ENCODE data around the gene STK38L.
A peak's percentile ranks its signal among the peaks of the same experiment; 100 is the strongest.

The STK38L gene

DNA sequence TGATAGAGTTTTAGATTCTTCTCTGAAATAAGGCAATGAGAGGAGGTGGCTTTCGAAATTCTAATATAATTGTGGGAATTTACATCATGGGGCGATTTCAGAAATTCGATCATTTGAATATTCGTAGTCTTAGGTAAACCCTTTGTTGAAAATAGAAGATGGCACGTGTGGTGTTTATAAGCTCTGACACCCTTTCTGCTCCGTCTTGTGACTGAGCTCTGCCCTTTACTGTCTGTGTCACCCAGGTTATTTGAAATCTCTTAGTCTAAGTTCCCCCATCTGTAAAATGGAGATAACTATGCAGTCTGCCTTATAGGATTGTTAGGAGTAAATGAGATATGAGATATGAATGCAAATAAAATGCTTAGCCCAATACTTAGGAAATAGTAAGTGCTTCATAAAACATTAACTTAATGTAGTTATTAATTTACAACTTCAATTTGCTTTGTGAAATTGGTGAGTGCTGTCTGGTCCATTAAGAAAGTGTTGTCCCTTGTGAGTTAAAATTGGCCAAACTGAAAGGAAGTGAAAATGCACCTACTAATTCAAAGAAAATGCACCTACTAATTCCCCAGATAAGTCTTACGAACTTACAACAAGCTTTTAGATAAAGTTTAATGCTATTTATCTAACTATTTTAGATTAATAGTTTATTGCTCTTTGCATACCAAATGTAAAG, 90.1 kb downstream of the STK38L start:
- Histone ChIP-seq H3K27ac (ENCODE audit: extremely low read depth, low read depth, low read length) (no peak overlapping the region), H3K9me3 (ENCODE audit: control insufficient read depth, insufficient read depth, low read depth, low read length) (no peaks in the 10 kb centered on the region), H3K4me3 (ENCODE audit: low read depth, low read length) (peak overlapping the region; percentile 73), H3K36me3 (ENCODE audit: control insufficient read depth in 2 of 2, insufficient read depth in 1 of 2, low read length in 2 of 2) (no peaks in the 10 kb centered on the region), H3K4me1 (ENCODE audit: control insufficient read depth, insufficient read depth, low read length) (0 out of 2 replicates have a peak, but pooled peaks cover 5% of the 10 kb centered on the region)
- TF ChIP-seq IKZF3 (tag by site-specific recombination; IDR thresholded peaks at IDR 0.05) (no peak), ZNF654 (tag by site-specific recombination; IDR thresholded peaks at IDR 0.05; ENCODE audit: low read depth) (no peak), ZSCAN16 (tag by site-specific recombination; IDR thresholded peaks at IDR 0.05) (no peak), ZNF776 (tag by site-specific recombination; IDR thresholded peaks at IDR 0.05; ENCODE audit: borderline replicate concordance) (no peak), ZNF561 (tag by site-specific recombination; IDR thresholded peaks at IDR 0.05; ENCODE audit: borderline replicate concordance) (0 out of 2 replicates have a peak, but pooled peaks have one; percentile 54), ZNF792 (tag by site-specific recombination; IDR thresholded peaks at IDR 0.05) (no peak), ZNF664 (tag by site-specific recombination; IDR thresholded peaks at IDR 0.05) (peak; percentile 94)
- ChIA-PET CTCF (interaction anchor here (0.6 to 1.5 kb wide), 3 partner anchors 13 to 55 kb away, joined by 3 to 5 read pairs (median 4); no protein-coding TSS in a partner anchor), POLR2A (interaction anchor here (1.4 to 1.9 kb wide), 4 partner anchors 10 to 35 kb away, joined by 3 to 7 read pairs (median 4); no protein-coding TSS in a partner anchor)

DNA sequence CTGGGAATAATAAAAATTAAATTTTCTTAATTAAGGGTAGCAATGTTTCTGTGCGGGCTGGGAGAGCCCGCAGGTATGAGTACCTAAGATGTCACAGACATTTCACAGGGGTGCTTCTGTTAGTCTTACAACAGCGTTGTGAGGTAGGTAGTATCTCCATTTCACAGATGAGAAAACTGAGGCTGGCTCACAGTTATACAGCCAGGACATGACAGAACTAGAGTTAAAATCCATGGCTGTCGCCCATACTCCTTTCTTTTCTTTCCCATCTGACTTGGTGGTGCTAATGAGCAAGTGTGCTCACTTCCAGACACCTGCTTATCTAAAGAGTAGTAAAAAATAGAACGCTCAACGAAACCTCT, 90.6 kb downstream of the STK38L start:
- ChIA-PET CTCF (interaction anchor here (0.6 to 1.5 kb wide), 2 partner anchors 13 to 30 kb away, joined by 3 to 4 read pairs; no protein-coding TSS in a partner anchor), POLR2A (interaction anchor here (1.4 kb wide), 1 partner anchor 10 kb away, joined by 3 read pairs; no protein-coding TSS in a partner anchor)
- H3K27ac ChIP-seq (ENCODE audit: extremely low read depth, low read depth, low read length) = no peak overlapping the region

DNA sequence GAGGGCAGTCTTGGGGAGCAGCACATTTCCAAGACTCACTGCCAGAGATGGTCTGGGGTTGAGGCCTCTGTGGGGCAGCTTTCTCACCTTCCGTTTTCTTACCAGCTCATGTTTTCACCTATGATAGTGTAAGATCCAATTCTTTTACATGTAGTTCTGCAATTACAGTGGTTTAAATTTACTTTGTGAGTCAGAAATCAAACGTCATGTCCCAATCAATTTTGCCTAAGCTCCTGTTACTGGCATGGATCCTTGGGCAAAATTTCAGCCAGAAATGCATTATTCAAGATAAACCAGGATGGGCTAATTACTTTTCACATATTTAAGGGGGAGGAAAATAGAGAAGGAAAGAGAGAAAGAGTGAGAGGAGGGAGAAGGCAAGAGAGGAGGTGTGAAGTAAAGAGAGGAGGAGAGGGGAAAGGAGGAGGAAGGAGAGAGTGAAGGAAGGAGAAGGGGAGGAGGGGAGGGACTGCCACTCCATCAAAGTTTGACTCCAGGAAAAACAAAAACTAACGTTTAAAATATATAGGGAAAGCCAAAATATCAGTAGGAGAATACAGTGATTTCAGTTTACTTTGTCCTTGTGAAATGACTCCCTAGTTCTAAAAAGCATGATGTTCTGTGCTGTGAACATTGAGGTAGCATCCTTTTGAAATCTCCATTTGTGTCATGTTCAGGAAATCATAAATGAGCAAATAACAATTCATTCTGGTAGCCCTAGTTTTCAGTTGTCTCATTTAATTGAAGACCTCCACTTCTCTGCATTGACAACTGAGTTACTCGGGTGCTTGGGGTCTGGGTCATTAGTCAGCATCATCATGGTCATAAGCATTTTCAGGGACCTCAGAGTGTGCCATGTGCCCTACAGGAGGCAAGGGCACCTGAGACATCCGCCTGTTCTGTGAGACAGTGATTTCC, 91.5 kb downstream of the STK38L start:
- H3K27ac ChIP-seq (ENCODE audit: extremely low read depth, low read depth, low read length) = no peak overlapping the region
- 0 out of 2 replicates have a peak, but pooled peaks cover 5% of the 10 kb centered on the region for H3K4me1 ChIP-seq (ENCODE audit: control insufficient read depth, insufficient read depth, low read length)
- H3K4me3 ChIP-seq (ENCODE audit: low read depth, low read length) = no peak overlapping the region
- ChIA-PET POLR2A (no interaction called here), CTCF (interaction anchor here (0.6 to 1.5 kb wide), 2 partner anchors 12 to 125 kb away, joined by 3 to 4 read pairs; no protein-coding TSS in a partner anchor)
- no peaks in the 10 kb centered on the region for H3K36me3 ChIP-seq (ENCODE audit: control insufficient read depth in 2 of 2, insufficient read depth in 1 of 2, low read length in 2 of 2)
- TF ChIP-seq ZNF677 (tag by site-specific recombination; IDR thresholded peaks at IDR 0.05) (no peak), ZNF776 (tag by site-specific recombination; IDR thresholded peaks at IDR 0.05; ENCODE audit: borderline replicate concordance) (no peak), TCF7L2 (IDR thresholded peaks at IDR 0.05; ENCODE audit: borderline replicate concordance, low read depth, low read length) (no peak), PRDM1 (tag by site-specific recombination; IDR thresholded peaks at IDR 0.05) (peak; percentile 95), ZNF366 (tag by site-specific recombination; conservative IDR thresholded peaks at IDR 0.05) (peak; percentile 77), ZNF10 (tag by site-specific recombination; IDR thresholded peaks at IDR 0.05) (no peak), ZNF629 (tag by site-specific recombination; IDR thresholded peaks at IDR 0.05) (no peak), SP3 (tag by site-specific recombination; IDR thresholded peaks at IDR 0.05) (no peak), ZSCAN30 (tag by site-specific recombination; IDR thresholded peaks at IDR 0.05) (no peak), ZNF416 (tag by site-specific recombination; IDR thresholded peaks at IDR 0.05) (no peak), ZNF37A (tag by site-specific recombination; IDR thresholded peaks at IDR 0.05) (no peak)
- TF ChIP-seq, protein P1, sequence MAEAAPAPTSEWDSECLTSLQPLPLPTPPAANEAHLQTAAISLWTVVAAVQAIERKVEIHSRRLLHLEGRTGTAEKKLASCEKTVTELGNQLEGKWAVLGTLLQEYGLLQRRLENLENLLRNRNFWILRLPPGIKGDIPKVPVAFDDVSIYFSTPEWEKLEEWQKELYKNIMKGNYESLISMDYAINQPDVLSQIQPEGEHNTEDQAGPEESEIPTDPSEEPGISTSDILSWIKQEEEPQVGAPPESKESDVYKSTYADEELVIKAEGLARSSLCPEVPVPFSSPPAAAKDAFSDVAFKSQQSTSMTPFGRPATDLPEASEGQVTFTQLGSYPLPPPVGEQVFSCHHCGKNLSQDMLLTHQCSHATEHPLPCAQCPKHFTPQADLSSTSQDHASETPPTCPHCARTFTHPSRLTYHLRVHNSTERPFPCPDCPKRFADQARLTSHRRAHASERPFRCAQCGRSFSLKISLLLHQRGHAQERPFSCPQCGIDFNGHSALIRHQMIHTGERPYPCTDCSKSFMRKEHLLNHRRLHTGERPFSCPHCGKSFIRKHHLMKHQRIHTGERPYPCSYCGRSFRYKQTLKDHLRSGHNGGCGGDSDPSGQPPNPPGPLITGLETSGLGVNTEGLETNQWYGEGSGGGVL (tag by site-specific recombination; IDR thresholded peaks at IDR 0.05) = peak; percentile 61
- TF ChIP-seq, protein P2, sequence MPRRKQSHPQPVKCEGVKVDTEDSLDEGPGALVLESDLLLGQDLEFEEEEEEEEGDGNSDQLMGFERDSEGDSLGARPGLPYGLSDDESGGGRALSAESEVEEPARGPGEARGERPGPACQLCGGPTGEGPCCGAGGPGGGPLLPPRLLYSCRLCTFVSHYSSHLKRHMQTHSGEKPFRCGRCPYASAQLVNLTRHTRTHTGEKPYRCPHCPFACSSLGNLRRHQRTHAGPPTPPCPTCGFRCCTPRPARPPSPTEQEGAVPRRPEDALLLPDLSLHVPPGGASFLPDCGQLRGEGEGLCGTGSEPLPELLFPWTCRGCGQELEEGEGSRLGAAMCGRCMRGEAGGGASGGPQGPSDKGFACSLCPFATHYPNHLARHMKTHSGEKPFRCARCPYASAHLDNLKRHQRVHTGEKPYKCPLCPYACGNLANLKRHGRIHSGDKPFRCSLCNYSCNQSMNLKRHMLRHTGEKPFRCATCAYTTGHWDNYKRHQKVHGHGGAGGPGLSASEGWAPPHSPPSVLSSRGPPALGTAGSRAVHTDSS (tag by site-specific recombination; IDR thresholded peaks at IDR 0.05) = no peak
- H3K9me3 ChIP-seq (ENCODE audit: control insufficient read depth, insufficient read depth, low read depth, low read length) = no peaks in the 10 kb centered on the region

More for the DNA sequence above, 90.6 kb downstream of the STK38L start:
- TF ChIP-seq ZNF677 (tag by site-specific recombination; IDR thresholded peaks at IDR 0.05) = no peak
- TF ChIP-seq HOXC10 (CRISPR knock-in tag; IDR thresholded peaks at IDR 0.05) = no peak
- TF ChIP-seq GFI1B (tag by site-specific recombination; IDR thresholded peaks at IDR 0.05) = no peak
- Histone ChIP-seq H3K4me1 (ENCODE audit: control insufficient read depth, insufficient read depth, low read length) (0 out of 2 replicates have a peak, but pooled peaks cover 5% of the 10 kb centered on the region), H3K36me3 (ENCODE audit: control insufficient read depth in 2 of 2, insufficient read depth in 1 of 2, low read length in 2 of 2) (no peaks in the 10 kb centered on the region), H3K4me3 (ENCODE audit: low read depth, low read length) (no peak overlapping the region), H3K9me3 (ENCODE audit: control insufficient read depth, insufficient read depth, low read depth, low read length) (no peaks in the 10 kb centered on the region)
